GM18520 (cell line): ENCODE measurements around the gene AUTS2.
"Not testable (repeated sequence)": the region's sequence is repeated elsewhere in the genome, so short reads cannot be mapped to it uniquely, and the experiment has no call there.

Experiments used
- ATAC-seq: cut with Tn5 transposase; IDR thresholded peaks from one replicate; pipeline ENCODE4 v1.9.1; 2021; ENCODE audit not compliant: unreplicated experiment

AUTS2 gene

GRCh38 chr7:70582927-70583895, 984.9 kb downstream of the AUTS2 start:
- no peak for ATAC-seq

DNA sequence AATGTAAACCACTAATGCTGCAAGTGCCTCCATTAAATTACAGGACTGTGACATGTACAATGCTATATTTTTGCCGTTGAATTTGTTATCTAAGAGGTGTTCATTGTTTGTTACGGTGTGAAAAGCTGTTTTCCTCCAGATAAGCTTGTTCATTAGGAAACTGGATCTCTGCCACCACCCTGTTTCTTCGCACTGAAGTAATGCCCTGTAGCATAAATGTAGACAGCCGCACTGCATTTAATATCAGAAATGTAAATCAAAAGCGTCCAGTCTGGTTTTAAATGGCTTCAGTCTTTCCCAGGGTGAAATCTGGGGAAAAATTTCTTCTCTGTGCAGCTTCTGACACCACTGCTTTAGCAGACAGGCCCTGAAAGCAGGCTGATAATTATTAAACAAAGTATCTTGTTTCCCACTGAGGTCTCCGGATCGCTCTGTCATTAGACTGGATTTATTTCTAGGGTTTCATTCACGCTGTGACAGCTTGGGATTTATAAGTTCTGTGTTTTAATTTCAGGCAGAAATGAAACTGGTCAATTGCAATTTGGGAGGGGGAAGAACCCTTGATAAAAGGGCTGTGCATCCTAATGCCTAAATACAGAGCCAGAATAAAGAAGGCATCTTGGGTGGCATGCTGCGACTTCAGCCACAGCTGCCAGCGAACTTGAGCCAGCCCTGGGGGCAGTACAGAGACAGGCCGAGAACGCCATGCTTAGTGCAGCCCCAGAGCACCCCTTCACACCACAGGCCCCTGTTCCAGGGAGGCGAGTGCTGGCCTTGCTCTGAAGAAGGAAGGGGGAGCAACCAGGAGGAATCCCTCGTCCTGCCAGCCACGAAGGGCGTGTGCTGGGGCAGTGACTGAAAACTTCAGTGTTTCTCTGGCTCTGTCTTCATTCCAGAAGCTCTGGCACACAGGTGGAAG, 985.9 kb downstream of the AUTS2 start:
- ATAC-seq = no peak

- ATAC-seq = no peak
Measured at GRCh38 chr7:70585071-70585470, 986.8 kb downstream of the AUTS2 start.

GRCh38 chr7:70586822-70587221, 988.5 kb downstream of the AUTS2 start:
- ATAC-seq = no peak

DNA sequence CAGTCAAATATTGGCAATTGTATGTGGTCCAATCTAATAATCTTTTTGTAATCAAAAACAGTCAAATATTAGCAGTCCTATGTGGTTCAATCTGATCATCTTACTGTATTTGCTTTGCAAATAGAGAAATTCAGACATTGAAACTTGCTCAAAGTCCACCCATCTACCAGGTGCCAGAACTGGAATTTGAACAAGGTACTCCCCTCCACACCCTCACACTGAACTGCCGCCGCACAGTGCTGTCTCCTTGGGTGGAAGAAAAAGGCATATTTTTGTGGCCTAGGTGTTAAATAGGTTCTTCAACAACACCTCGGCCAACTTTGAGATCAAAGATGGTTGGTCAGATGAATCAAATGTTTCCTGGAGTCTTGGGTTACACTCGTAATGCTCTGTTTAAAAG, 989.5 kb downstream of the AUTS2 start:
- no peak for ATAC-seq

DNA sequence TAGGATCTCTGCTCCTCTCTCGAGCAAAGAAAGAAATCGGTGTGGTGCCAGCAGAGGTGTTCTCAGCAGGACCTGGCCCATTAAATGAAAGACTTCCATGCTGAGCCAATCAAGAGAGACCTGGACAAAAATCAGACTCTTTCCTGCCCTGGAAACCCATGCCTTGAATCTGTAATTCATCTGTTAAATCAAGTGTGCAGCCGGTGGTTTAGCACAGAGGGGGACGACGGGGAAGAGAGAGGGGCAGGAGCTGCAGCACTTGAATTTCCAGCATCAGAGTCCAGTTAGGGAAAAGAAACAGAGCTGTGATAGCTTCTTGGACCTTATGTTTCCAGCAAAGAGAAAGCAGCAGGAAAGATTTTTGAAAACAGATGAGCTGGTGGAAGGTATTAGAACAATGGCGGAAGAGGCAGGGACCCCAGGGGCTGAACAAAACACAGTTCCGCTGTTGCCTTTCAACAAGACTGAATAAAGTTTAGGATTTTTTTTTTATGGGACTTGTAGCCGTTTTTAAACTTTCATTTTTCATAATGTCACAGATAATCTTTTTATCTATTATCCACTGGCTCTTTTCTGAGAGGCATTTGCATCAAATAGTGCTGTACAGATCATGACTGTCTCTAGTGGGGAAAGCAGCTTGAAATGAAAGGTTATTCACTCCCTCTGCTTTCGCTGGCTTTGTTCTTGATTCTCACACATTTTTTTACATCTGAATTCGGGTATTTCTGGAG, 990.1 kb downstream of the AUTS2 start:
- ATAC-seq = no peak

GRCh38 chr7:70589010-70589409, 990.7 kb downstream of the AUTS2 start:
- no peak for ATAC-seq

GRCh38 chr7:70589590-70589989, 991.3 kb downstream of the AUTS2 start:
- peak; percentile 50 for ATAC-seq

- ATAC-seq = no peak
Measured at GRCh38 chr7:70590126-70590854, 992.0 kb downstream of the AUTS2 start.

DNA sequence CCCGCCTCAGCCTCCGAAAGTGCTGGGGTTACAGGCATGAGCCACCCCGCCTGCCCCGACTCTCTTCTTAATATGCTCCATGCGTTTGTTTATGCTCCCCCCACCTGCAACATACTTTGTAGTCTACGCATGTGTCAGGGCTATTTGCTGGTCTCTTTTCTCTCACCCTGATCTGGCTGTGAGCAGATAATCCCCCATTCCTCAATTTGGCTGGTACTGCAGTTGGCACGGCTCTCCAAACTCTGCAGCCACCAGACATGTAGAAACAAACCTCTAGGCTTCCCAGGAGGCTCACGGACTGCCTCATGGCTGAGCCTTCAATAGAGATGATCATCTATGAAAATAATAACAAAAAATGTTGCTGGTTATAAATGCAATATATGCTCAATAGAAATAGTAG, 993.4 kb downstream of the AUTS2 start:
- ATAC-seq = no peak

GRCh38 chr7:70592171-70592570, 993.9 kb downstream of the AUTS2 start:
- no peak for ATAC-seq

DNA sequence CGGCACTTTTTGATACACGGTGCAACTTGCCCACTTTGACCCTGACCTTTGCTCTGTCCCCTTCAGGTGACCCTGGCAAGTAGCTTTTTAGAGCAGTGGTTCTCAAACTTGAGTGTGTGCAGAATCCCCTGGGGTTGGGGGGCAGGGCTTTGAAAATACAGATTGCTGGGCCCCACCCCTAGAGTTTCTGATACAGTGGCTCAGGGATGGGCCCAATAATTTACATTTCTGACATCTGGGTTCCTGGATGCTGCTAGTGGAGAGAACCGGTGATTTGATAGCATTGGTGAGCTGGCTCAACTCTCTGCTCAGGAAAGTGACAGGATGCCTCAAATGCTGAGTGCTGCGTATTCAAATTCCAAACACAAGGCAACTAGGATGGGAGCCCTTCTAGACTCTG, 995.9 kb downstream of the AUTS2 start:
- ATAC-seq = no peak

- ATAC-seq = not testable (repeated sequence)
Measured at GRCh38 chr7:70594885-70595284, 996.6 kb downstream of the AUTS2 start.

DNA sequence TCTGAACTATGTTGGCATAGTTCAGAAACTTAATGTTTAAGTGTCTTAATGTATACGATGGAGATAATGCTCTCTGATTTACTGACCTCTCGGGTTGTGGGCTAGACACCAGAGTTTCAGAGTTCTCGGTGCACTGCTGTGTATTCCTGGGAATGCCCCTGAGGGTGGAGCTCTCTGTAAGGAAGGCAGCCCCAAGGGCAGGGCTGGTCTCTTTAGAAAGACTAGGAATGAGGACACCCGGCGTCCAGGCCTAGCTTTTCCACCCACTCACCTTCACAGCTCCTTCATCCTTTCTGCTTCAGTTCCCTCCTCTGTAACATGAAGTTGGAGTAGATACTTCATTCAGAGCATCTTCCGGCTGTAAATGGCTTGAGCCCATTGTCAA, 997.1 kb downstream of the AUTS2 start:
- no peak for ATAC-seq

GRCh38 chr7:70595755-70596597, 997.7 kb downstream of the AUTS2 start:
- no peak for ATAC-seq

- ATAC-seq = no peak
Measured at GRCh38 chr7:70596598-70596913, 998.3 kb downstream of the AUTS2 start.

DNA sequence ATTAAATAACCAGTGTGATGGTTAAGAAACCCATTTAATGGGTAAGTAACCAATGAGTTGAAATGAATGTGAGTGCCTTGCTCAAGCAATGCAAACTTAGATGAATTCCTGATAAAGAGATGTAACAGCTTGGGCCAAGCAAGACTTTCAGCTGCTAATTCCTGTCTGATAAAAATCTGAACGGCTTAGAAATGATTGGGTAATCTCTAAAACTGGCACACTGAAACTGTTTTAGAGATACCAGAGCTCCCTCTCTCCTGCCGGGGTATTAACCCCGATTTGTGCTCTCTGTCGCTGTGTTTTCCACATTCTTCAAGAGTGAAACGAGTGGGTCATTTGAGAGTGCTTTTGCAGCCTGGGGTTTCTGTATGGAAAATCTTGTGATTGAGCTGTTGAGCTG, 998.8 kb downstream of the AUTS2 start:
- ATAC-seq = no peak

GRCh38 chr7:70598976-70599375, 1000.7 kb downstream of the AUTS2 start:
- ATAC-seq = no peak

DNA sequence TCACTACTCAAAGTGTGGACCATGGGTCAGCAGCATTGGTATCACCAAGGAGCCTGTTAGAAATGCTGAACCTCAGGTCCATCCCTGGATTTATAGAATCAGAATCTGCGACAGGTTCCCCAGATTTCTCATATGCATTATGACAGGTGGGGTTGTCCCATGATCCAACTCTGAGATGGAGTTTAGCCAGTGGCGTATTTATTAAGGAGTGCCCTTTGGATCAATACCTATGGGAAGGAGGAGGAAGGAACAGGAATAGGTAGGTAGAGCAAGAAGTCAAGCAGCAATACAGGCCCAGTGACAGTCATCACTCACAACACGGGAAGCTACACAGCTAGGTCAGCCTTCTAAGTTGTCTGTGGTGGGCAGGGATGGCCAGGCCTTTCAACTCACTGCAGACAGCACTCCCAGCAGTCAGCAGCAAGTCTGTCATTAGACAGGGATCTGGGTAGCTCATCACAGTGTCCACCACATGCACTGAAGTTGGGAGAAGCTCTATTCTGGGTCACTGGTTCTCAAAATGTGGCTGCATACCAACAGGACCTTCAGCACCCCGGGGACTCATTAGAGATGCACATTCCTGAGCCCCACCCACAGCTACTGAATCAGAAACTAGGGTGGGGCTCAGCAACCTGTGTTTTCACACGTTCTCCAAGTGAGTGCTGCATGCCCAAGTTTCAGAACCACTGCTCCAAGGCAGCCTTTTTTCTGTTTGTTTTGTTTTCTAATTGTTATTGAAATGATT, 1001.3 kb downstream of the AUTS2 start:
- ATAC-seq = no peak
